GM12878 (cell line): Measurements from ENCODE around the gene NUDT12.

ENCODE experiments used
- BACH1 ChIP-seq: fragments of 450-650 bp; IDR thresholded peaks from 2 replicates; pipeline ENCODE4 v1.6.1; 2017; ENCODE audit warnings: mild to moderate bottlenecking, borderline replicate concordance
- HDAC6 ChIP-seq: fragments of 200-600 bp; sonication (generic); IDR thresholded peaks from one replicate; pipeline ENCODE4 v1.8.0; 2017; ENCODE audit warnings: antibody characterized with exemption; ENCODE audit not compliant: unreplicated experiment
- JUND ChIP-seq: IDR thresholded peaks from 2 replicates; pipeline ENCODE4 v1.6.1; 2012; ENCODE audit warnings: low read depth, mild to moderate bottlenecking, low read length, improper control_type of control experiment, moderate library complexity
- NR2C2 ChIP-seq: IDR thresholded peaks from 2 replicates; pipeline ENCODE4 v1.6.1; 2011; ENCODE audit warnings: borderline replicate concordance, low read depth; ENCODE audit not compliant: control insufficient read depth, insufficient read length
- POLR2A ChIP-seq: IDR thresholded peaks from 2 replicates; pipeline ENCODE4 v1.6.1; 2011; ENCODE audit warnings: low read depth, mild to moderate bottlenecking, low read length
- RAD21 ChIP-seq: IDR thresholded peaks from 2 replicates; pipeline ENCODE4 v1.6.1; 2011; ENCODE audit warnings: mild to moderate bottlenecking, low read depth, low read length, moderate library complexity; ENCODE audit not compliant: insufficient read depth
- RCOR1 ChIP-seq: conservative IDR thresholded peaks from 2 replicates; pipeline ENCODE4 v1.6.1; 2012; ENCODE audit warnings: low read depth, low read length, improper control_type of control experiment
- SP1 ChIP-seq: IDR thresholded peaks from one replicate; pipeline ENCODE4 v1.6.1; 2011; ENCODE audit warnings: low read depth, low read length
- SUZ12 ChIP-seq: fragments of 200-600 bp; sonication (generic); IDR thresholded peaks from one replicate; pipeline ENCODE4 v1.6.1; 2018; ENCODE audit warnings: antibody characterized with exemption, mild to moderate bottlenecking; ENCODE audit not compliant: unreplicated experiment
- WRNIP1 ChIP-seq: IDR thresholded peaks from 2 replicates; pipeline ENCODE4 v1.6.1; 2011; ENCODE audit warnings: low read depth, low read length, improper control_type of control experiment, borderline replicate concordance
- YY1 ChIP-seq: IDR thresholded peaks from 2 replicates; pipeline ENCODE4 v1.6.1; 2011; ENCODE audit warnings: low read depth, mild to moderate bottlenecking, low read length
- ZBTB33 ChIP-seq: fragments of 450-650 bp; IDR thresholded peaks from 2 replicates; pipeline ENCODE4 v1.6.1; 2017; ENCODE audit warnings: mild to moderate bottlenecking

- TF ChIP-seq ZBTB33 (no peak), JUND (no peak), SUZ12 (no peak), WRNIP1 (no peak), RAD21 (no peak), POLR2A (peak; percentile 78), HDAC6 (no peak), BACH1 (no peak), NR2C2 (no peak), YY1 (no peak), SP1 (no peak), RCOR1 (no peak)
Observed at GRCh38 chr5:103562453-103563157, at the start of gene NUDT12.
